HFFc6 (cell line): ENCODE data around the gene BRWD1. TPM values are rescaled to one million over a fixed set of nuclear protein-coding genes. Genes with fewer than 3 reads are reported as not detected.
A peak's percentile ranks its signal among the peaks of the same experiment; 100 is the strongest.

Experiments used
- DNase-seq: peaks from one replicate; pipeline ENCODE4 v3.0.0-alpha.2; 2018
- H3K27ac Mint-ChIP-seq: 2 replicates; pipeline ENCODE4 v1.8.0; 2020; ENCODE audit warnings: mild to moderate bottlenecking, mixed read lengths
- H3K27me3 Mint-ChIP-seq: 2 replicates; pipeline ENCODE4 v1.8.0; 2021; ENCODE audit warnings: mild to moderate bottlenecking, moderate library complexity, mixed read lengths; ENCODE audit not compliant: insufficient read depth
- H3K36me3 Mint-ChIP-seq: 2 replicates; pipeline ENCODE4 v1.8.0; 2021; ENCODE audit warnings: low read depth, mixed read lengths
- H3K4me1 Mint-ChIP-seq: 2 replicates; pipeline ENCODE4 v1.8.0; 2020; ENCODE audit warnings: low read depth, mixed read lengths
- H3K4me3 Mint-ChIP-seq: 2 replicates; pipeline ENCODE4 v1.8.0; 2020; ENCODE audit warnings: mild to moderate bottlenecking, moderate library complexity, mixed read lengths
- H3K9me3 Mint-ChIP-seq: 2 replicates; pipeline ENCODE4 v1.8.0; 2020; ENCODE audit warnings: mild to moderate bottlenecking, mixed read lengths
- total RNA-seq, 6 experiments: library from RNA; stranded (reverse); fragmentation: NEBNext Ultra II Directional; extraction: Animal tissue kit (Norgen Biotek cat#: 25700); gene quantifications; 2 replicates in 1 of 6; 3 replicates in 5 of 6; pipeline ENCODE4 v1.2.3, GENCODE V29; 2021
- TF ChIP-seq, protein P1 (sequence below): fragments of 200-600 bp; sonication (generic); IDR thresholded peaks from 2 replicates; pipeline ENCODE4 v1.5.0; 2021; ENCODE audit warnings: antibody characterized with exemption, mild to moderate bottlenecking

BRWD1 gene
- total RNA-seq, 6 experiments from 2014 or later: 15.0 to 17.7 (median 15.9) TPM

DNA sequence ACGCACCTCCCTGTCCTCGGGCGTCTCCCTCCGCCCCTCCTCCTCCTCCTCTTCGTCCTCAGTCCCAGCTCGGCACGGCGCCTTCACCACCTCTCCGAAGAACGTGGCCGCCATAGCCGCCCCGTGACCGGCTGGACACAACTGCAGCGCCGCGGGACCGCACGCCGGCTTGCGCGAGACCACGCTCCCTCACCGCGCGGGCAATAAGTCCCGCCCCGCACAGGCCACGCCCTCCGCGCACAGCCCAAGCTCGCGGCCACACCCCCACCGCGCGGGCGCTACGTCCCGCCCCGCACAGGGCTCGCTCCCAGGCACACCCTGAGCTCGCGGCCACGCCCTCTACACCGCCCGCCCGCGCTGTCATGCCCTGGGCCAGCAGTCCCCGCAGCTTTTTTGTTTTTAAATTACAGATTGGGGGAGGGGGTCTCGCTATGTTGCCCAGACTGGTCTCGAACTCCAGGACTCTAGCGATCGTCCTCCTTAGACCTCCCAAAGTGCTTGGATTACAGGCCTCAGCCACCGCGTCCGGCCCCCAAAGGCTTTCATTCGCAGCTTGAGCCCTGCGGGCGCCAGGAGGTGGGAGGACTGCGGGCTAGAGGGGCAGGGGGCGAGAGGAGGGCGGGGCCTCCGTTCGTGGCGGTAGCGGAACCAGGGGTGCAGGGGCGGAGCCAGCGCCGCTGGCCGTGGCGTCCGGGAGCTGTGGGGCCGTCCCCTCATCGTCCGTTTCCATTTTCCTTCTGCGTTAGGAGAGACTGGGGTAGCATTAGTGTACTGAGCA, 130.0 kb downstream of the BRWD1 start, which contains the start of gene PSMG1:
Gene PSMG1, minus strand, starts transcription at position 180 of the 778 bp plus-strand sequence. Its CDS starts 66 bp downstream, at position 114.
- TF ChIP-seq, protein P1, sequence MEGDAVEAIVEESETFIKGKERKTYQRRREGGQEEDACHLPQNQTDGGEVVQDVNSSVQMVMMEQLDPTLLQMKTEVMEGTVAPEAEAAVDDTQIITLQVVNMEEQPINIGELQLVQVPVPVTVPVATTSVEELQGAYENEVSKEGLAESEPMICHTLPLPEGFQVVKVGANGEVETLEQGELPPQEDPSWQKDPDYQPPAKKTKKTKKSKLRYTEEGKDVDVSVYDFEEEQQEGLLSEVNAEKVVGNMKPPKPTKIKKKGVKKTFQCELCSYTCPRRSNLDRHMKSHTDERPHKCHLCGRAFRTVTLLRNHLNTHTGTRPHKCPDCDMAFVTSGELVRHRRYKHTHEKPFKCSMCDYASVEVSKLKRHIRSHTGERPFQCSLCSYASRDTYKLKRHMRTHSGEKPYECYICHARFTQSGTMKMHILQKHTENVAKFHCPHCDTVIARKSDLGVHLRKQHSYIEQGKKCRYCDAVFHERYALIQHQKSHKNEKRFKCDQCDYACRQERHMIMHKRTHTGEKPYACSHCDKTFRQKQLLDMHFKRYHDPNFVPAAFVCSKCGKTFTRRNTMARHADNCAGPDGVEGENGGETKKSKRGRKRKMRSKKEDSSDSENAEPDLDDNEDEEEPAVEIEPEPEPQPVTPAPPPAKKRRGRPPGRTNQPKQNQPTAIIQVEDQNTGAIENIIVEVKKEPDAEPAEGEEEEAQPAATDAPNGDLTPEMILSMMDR: no peak
- H3K27ac Mint-ChIP-seq: peak within 1 kb of the TSS; percentile 98
- H3K4me3 Mint-ChIP-seq: peak within 1 kb of the TSS; percentile 98
- H3K27me3 Mint-ChIP-seq: peaks cover 3% of the 10 kb centered on the region; the same call in 1 of the 2 replicates
- peaks cover 57% of the 10 kb centered on the region for H3K4me1 Mint-ChIP-seq
- no peaks in the 10 kb centered on the region for H3K9me3 Mint-ChIP-seq
- peak; percentile 90 for DNase-seq
- peaks cover 25% of the 10 kb centered on the region for H3K36me3 Mint-ChIP-seq

DNA sequence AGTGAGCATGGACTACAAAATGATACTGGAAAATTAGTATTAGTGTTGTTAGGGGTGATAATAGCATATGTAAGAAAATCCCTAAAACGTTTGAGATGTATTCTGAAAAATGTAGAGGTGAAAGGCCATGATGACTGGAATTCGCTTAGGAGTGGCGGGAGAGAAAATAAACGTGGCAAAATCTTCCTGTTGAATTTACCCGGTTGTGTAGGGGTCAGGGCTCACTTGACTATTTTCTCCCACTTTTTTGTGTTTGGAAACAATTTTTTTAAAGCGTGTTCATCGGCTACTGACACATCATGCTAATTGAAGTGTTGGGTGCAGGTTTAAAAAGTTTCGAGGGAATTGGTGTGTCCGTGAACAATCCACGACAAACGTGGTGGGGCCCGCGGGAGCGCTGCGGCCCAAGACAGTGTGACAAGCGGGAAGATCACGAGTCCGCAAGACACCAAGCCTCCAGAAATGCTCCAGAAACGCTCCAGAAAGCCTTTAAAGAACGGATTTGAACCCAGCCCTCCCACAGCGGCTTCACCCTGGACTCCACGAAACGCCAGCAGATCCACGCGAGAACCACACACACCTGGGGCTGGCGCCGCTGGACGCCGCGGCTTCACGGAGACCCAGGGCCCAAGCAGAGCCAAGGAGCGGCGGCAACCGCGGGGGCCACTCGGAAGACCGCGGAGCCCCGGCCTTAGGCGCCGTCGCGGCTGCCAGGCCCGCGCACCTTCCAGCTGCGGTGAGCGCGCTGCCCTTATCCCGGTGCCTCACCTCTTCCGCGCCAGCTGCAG, 130.8 kb downstream of the BRWD1 start:
- peaks cover 29% of the 10 kb centered on the region for H3K36me3 Mint-ChIP-seq
- peak overlapping the region; percentile 98 for H3K4me3 Mint-ChIP-seq
- H3K9me3 Mint-ChIP-seq: no peaks in the 10 kb centered on the region
- H3K4me1 Mint-ChIP-seq: peaks cover 54% of the 10 kb centered on the region
- TF ChIP-seq, protein P1: no peak
- peaks cover 3% of the 10 kb centered on the region; the same call in 1 of the 2 replicates for H3K27me3 Mint-ChIP-seq
- peak; percentile 20 for DNase-seq
- H3K27ac Mint-ChIP-seq: peak overlapping the region; percentile 98

DNA sequence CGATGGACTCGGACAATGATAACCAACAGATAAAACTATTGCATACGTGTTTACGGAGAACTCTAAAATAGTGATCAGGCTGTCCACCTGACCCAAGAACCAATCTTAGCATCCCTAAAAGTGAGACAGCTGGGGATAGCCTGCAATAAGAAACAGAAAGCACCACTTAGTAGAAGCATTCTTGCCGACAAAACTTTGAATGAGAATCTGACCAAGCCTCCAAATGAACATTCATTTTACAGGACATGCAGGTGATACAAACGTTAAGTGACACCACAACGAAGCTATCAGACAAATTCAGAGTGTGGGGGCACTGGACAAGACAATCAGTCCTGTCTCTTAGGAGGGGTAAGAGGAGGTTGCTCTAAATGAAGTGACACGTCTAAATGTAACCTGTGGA, 131.4 kb downstream of the BRWD1 start:
- DNase-seq: no peak
- Mint-ChIP-seq H3K4me3 (peak overlapping the region; percentile 98), H3K9me3 (no peaks in the 10 kb centered on the region), H3K27me3 (peaks cover 3% of the 10 kb centered on the region; the same call in 1 of the 2 replicates), H3K27ac (peak overlapping the region; percentile 98), H3K4me1 (peaks cover 49% of the 10 kb centered on the region), H3K36me3 (peaks cover 29% of the 10 kb centered on the region)
- TF ChIP-seq, protein P1: no peak

DNA sequence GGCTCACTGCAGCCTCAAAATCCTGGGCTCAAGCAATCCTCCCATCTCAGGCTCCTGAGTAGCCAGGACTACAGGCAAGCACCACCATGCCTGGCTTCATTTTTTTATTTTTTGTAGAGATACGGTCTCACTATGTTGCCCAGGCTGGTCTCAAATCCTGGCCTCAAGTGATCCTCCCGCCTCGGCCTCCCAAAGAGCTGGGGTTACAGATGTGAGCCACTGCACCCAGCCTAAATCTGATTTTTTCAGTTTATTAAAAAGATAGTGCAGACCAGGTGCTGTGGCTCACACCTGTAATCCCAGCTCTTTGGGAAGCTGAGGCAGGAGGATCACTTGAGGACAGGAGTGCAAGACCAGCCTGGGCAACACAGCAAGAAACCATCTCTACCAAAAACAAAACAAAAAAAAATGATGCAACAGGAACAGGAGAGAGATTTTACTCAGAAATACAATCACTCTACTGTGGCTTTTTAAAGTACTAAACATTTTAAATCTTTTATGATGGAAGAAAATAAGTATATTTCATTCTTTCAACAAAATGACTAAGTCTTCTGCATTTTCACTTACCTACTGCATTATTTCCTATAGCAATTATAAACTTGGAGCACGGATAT, 132.1 kb downstream of the BRWD1 start:
- Mint-ChIP-seq H3K27ac (no peak overlapping the region), H3K4me1 (peaks cover 48% of the 10 kb centered on the region), H3K4me3 (peak overlapping the region; percentile 98), H3K27me3 (peaks cover 3% of the 10 kb centered on the region; the same call in 1 of the 2 replicates), H3K36me3 (peaks cover 29% of the 10 kb centered on the region), H3K9me3 (no peaks in the 10 kb centered on the region)
- no peak for DNase-seq
- TF ChIP-seq, protein P1: no peak

DNA sequence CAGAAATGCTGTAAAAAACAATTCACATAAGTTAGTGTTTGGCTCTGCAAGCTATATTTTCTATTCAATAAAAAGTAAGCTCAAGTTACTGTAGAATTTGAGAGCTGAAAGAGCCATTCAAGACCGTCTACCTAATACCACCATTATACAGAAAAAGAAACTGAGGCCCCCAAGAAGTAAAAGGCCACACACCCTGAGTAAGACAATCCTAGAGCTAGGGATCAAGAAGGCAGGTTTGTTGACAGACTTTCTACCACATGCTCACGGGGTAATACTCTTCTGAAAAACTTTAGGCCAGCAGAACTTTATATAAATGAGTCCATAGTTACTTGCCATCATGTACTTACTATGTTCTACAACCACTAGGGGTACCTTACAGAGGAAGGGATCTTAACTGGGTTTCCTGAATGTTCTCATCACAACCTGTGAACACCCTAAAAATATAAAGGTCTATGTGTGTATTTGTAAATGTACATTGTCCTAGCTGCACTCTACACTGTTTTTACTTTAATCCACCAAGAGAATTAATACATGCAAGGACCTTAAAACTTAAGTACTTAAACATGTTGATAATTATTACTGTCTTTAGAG, 132.9 kb downstream of the BRWD1 start:
- Mint-ChIP-seq H3K9me3 (no peaks in the 10 kb centered on the region), H3K36me3 (peaks cover 29% of the 10 kb centered on the region), H3K27me3 (peaks cover 3% of the 10 kb centered on the region; the same call in 1 of the 2 replicates), H3K4me3 (no peak overlapping the region), H3K4me1 (peaks cover 54% of the 10 kb centered on the region), H3K27ac (no peak overlapping the region; the same call in 1 of the 2 replicates)
- TF ChIP-seq, protein P1: peak; percentile 67
- peak; percentile 13 for DNase-seq
